Muscle layer of duodenum (tissue), 2 donors: Measurements from ENCODE around the gene WHRN.

ENCODE experiments used
- H3K27ac ChIP-seq: one replicate; pipeline ENCODE4 v1.7.0; 2013; ENCODE audit warnings: mild to moderate bottlenecking, low read length
- H3K27me3 ChIP-seq: one replicate; pipeline ENCODE4 v1.7.0; 2013; ENCODE audit warnings: low read depth, mild to moderate bottlenecking, control low read depth, low read length
- H3K36me3 ChIP-seq, 2 donors: one replicate each; pipeline ENCODE4 v1.7.0; 2013; ENCODE audit warnings: low read length in 2 of 2, control low read depth in 1 of 2, mild to moderate bottlenecking in 1 of 2; ENCODE audit not compliant: insufficient read depth in 2 of 2, control insufficient read depth in 1 of 2
- H3K4me1 ChIP-seq, 2 donors: one replicate each; pipeline ENCODE4 v1.7.0; 2013; ENCODE audit warnings: low read length in 2 of 2, mild to moderate bottlenecking in 2 of 2, control low read depth in 1 of 2, moderate library complexity in 1 of 2; ENCODE audit not compliant: insufficient read depth in 2 of 2, control insufficient read depth in 1 of 2
- H3K4me3 ChIP-seq, 2 donors: one replicate each; pipeline ENCODE4 v1.7.0; 2013; ENCODE audit warnings: low read length in 2 of 2, low read depth in 1 of 2, mild to moderate bottlenecking in 1 of 2
- H3K9me3 ChIP-seq, 2 donors: one replicate each; pipeline ENCODE4 v1.7.0; 2013; ENCODE audit warnings: low read length in 2 of 2, control low read depth in 1 of 2, mild to moderate bottlenecking in 1 of 2; ENCODE audit not compliant: control insufficient read depth in 1 of 2
- donor health status: healthy.

Gene WHRN

DNA sequence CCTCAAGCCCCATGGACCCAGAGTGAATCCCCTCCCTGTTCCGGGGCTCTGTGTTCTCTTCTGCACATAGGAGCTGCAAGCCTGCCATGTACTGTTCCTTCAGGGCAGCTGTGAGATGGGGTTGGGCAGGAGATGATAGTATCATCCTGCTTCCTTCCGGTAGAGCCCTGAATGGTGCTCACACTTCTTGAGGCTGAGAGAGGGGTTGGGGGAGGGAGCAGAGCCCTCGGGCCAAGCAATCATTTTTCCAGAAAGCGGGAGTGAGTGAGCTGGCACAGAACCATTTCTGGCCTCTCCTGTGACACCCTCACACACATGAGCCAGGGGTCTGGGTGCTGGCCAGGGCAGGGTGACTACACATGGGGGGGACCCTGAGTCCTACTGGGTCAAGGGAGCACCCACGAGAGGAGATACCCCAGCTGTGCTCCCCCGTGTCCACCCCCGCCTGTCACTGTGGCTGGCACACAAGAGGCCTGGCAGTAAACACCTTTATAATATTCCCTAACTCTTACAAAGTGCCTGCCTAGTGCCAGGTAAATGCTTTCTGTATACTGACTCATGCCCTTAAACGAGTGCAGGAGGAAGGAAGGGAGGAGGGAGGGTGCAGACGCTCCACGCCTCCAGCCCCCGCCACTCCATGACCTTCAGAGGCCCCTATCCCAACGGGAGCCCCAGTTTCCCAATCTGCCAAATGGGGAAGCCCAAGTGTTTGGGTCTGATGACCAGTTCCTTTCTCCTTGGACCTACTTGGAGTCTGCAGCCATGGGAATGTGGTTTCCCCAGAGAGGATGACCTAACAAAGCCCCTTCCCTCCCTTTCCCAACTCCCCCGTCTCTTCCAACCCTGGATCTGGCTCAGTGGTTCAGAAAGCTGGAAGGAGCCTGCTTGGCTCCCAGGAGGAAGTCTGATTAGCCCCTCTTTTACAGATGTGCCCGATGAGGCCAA lies 133.0 kb downstream of the WHRN start:
- Histone ChIP-seq H3K27me3 (no peaks in the 10 kb centered on the region), H3K36me3 (peaks cover 24 to 45% of the 10 kb centered on the region in 2 donors), H3K27ac (peak overlapping the region; percentile 63), H3K9me3 (no peaks in the 10 kb centered on the region), H3K4me1 (peaks cover 3 to 22% of the 10 kb centered on the region in 2 donors), H3K4me3 (peak overlapping the region in 1 of 2 donors; percentile 11)

- Histone ChIP-seq H3K36me3 (peaks cover 23 to 40% of the 10 kb centered on the region in 2 donors), H3K27ac (peak overlapping the region; percentile 63), H3K4me3 (no peak overlapping the region), H3K27me3 (no peaks in the 10 kb centered on the region), H3K4me1 (peaks cover 3 to 22% of the 10 kb centered on the region in 2 donors), H3K9me3 (no peaks in the 10 kb centered on the region)
These were observed 133.8 kb downstream of the WHRN start for GRCh38 chr9:114371343-114371944.

- Histone ChIP-seq H3K27me3 (no peaks in the 10 kb centered on the region), H3K27ac (peak overlapping the region; percentile 39), H3K36me3 (peaks cover 24 to 38% of the 10 kb centered on the region in 2 donors), H3K9me3 (no peaks in the 10 kb centered on the region), H3K4me1 (peaks cover 3 to 22% of the 10 kb centered on the region in 2 donors), H3K4me3 (no peak overlapping the region)
These were observed 134.3 kb downstream of the WHRN start for GRCh38 chr9:114370968-114371320.

- peaks cover 3 to 22% of the 10 kb centered on the region in 2 donors for H3K4me1 ChIP-seq
- no peak overlapping the region for H3K4me3 ChIP-seq
- H3K27ac ChIP-seq = peak overlapping the region; percentile 39
- no peaks in the 10 kb centered on the region for H3K27me3 ChIP-seq
- peaks cover 24 to 38% of the 10 kb centered on the region in 2 donors for H3K36me3 ChIP-seq
- no peaks in the 10 kb centered on the region for H3K9me3 ChIP-seq
These were observed 134.9 kb downstream of the WHRN start for GRCh38 chr9:114370251-114370967.

- no peaks in the 10 kb centered on the region for H3K27me3 ChIP-seq
- H3K27ac ChIP-seq = no peak overlapping the region
- peaks cover 31 to 34% of the 10 kb centered on the region in 2 donors for H3K36me3 ChIP-seq
- H3K4me3 ChIP-seq = no peak overlapping the region
- no peaks in the 10 kb centered on the region for H3K9me3 ChIP-seq
- peaks cover 3 to 22% of the 10 kb centered on the region in 2 donors for H3K4me1 ChIP-seq
These were observed 135.8 kb downstream of the WHRN start for GRCh38 chr9:114369216-114370130.

DNA sequence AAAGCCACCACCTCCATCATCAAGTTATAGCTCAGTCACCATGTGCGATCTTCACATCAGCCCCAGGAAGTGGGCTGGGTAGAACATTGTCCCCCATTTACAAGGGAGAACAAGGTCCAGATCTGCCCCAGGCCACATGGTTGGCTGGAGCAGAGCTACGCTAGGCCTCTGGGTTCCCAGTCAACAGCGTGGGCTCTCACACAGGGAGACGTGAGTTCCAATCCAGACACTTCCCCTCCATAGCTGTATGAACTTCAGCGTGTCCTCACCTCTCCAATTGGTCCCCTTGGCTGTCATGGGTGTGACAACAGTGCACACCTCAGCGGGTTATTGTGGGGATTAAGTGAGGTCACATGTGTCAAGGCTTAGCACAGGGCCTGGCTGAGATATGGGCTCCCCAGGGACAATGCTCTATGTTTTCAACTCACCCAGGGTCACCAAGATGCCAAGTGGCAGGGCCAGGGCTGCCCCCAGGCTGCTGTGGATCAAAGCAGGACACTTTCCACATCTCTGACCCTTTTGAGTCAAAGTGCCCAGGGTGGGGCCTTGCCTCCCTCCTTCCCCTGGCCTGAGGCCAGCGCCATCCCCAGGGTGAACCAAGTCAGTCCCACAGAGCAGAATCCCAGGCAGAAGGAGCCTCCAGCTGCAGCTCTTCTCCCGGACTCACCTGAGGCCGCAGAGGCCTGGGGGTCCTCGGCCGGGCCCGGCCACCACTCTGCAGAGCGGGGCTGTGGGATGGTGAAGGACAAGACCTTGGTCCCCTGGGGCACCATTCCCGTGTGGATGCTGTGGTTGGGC lies 137.3 kb downstream of the WHRN start:
- H3K27ac ChIP-seq = peak overlapping the region; percentile 62
- H3K4me3 ChIP-seq = no peak overlapping the region
- no peaks in the 10 kb centered on the region for H3K27me3 ChIP-seq
- H3K4me1 ChIP-seq = peaks cover 0 to 20% of the 10 kb centered on the region in 2 donors
- H3K36me3 ChIP-seq = peaks cover 37 to 46% of the 10 kb centered on the region in 2 donors
- no peaks in the 10 kb centered on the region for H3K9me3 ChIP-seq

- peaks cover 43 to 53% of the 10 kb centered on the region in 2 donors for H3K36me3 ChIP-seq
- H3K27me3 ChIP-seq = no peaks in the 10 kb centered on the region
- H3K27ac ChIP-seq = peak overlapping the region; percentile 62
- H3K4me3 ChIP-seq = no peak overlapping the region
- H3K9me3 ChIP-seq = no peaks in the 10 kb centered on the region
- peaks cover 0 to 15% of the 10 kb centered on the region in 2 donors for H3K4me1 ChIP-seq
These were observed 137.9 kb downstream of the WHRN start for GRCh38 chr9:114367366-114367765.

GRCh38 chr9:114366334-114367128 lies 138.7 kb downstream of the WHRN start:
- no peak overlapping the region for H3K4me3 ChIP-seq
- no peaks in the 10 kb centered on the region for H3K27me3 ChIP-seq
- H3K4me1 ChIP-seq = peaks cover 0 to 7% of the 10 kb centered on the region in 2 donors
- H3K9me3 ChIP-seq = no peaks in the 10 kb centered on the region
- H3K27ac ChIP-seq = peak overlapping the region; percentile 62
- H3K36me3 ChIP-seq = peaks cover 52 to 61% of the 10 kb centered on the region in 2 donors

- Histone ChIP-seq H3K9me3 (no peaks in the 10 kb centered on the region), H3K27me3 (no peaks in the 10 kb centered on the region), H3K4me3 (no peak overlapping the region), H3K27ac (no peak overlapping the region), H3K36me3 (peaks cover 65 to 74% of the 10 kb centered on the region in 2 donors), H3K4me1 (no peaks in the 10 kb centered on the region)
These were observed 140.1 kb downstream of the WHRN start for GRCh38 chr9:114365194-114365593.
